DOHH2 (cell line): ENCODE results near the gene CABP1.

Experiments used
- EZH2phosphoT487 ChIP-seq: fragments of 200-600 bp; sonication (generic); IDR thresholded peaks from 2 replicates; pipeline ENCODE4 v1.6.1; 2017; ENCODE audit warnings: borderline replicate concordance, mild to moderate bottlenecking, antibody characterized with exemption, low read length, moderate library complexity, mixed read lengths
- TF ChIP-seq, protein P1 (sequence below): fragments of 200-600 bp; sonication (generic); IDR thresholded peaks from one replicate; pipeline ENCODE4 v1.5.1; 2014; ENCODE audit warnings: antibody characterized with exemption, mild to moderate bottlenecking, low read depth, low read length; ENCODE audit not compliant: poor library complexity, severe bottlenecking

- TF ChIP-seq, protein P1, sequence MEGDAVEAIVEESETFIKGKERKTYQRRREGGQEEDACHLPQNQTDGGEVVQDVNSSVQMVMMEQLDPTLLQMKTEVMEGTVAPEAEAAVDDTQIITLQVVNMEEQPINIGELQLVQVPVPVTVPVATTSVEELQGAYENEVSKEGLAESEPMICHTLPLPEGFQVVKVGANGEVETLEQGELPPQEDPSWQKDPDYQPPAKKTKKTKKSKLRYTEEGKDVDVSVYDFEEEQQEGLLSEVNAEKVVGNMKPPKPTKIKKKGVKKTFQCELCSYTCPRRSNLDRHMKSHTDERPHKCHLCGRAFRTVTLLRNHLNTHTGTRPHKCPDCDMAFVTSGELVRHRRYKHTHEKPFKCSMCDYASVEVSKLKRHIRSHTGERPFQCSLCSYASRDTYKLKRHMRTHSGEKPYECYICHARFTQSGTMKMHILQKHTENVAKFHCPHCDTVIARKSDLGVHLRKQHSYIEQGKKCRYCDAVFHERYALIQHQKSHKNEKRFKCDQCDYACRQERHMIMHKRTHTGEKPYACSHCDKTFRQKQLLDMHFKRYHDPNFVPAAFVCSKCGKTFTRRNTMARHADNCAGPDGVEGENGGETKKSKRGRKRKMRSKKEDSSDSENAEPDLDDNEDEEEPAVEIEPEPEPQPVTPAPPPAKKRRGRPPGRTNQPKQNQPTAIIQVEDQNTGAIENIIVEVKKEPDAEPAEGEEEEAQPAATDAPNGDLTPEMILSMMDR: no peak
- TF ChIP-seq EZH2phosphoT487: no peak
Observed at GRCh38 chr12:120698665-120699064, 58.2 kb downstream of the CABP1 start.
